NB4 (cell line): ENCODE measurements around the gene CLGN.

ENCODE experiments used
- CTCF ChIP-seq: IDR thresholded peaks from one replicate; pipeline ENCODE4 v1.5.1; 2012; ENCODE audit warnings: low read depth, low read length
- MAX ChIP-seq: IDR thresholded peaks from 2 replicates; pipeline ENCODE4 v1.6.1; 2011; ENCODE audit warnings: low read depth, low read length
- MYC ChIP-seq: IDR thresholded peaks from 2 replicates; pipeline ENCODE4 v1.6.1; 2011; ENCODE audit warnings: low read depth, low read length
- POLR2A ChIP-seq: IDR thresholded peaks from 2 replicates; pipeline ENCODE4 v1.6.1; 2011; ENCODE audit warnings: mild to moderate bottlenecking; ENCODE audit not compliant: insufficient read length; ENCODE audit errors: extremely low read depth

- no peak for TF ChIP-seq CTCF
- TF ChIP-seq MAX: no peak
- TF ChIP-seq POLR2A: no peak
- TF ChIP-seq MYC: no peak
Measured at GRCh38 chr4:140406292-140406691, 21.2 kb downstream of the CLGN start.
